Measurements from ENCODE around the gene NTM.

The NTM gene

DNA sequence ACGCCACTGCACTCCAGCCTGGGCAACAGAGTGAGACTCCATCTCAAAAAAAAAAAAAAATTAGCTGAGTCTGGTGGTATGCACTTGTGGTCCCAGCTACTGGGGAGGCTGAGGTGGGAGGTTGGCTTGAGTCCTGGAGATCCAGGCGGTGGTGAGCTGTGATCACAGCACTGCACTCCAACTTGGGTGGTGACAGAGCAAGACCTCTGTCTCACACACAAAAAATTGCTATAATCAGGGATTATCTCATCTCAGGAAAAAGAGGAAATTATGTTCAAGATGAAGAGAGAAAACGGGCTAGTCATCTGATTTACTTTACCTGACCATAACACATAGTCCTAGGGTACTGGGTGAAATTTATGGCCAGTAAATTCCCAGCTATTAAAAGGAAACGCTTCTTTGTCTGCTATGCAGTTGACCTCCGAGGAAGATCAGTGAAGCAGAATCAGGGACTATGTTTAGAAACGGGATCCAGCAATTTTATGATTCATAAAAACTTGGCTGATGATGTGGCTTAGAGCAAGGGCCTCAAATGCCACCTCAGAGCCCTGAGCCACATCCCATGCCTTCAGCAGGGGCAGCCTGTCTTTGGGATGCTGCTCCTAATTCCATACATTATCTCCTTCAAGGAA lies 386.2 kb downstream of the NTM start:
- DNase-seq, result no peak

DNA sequence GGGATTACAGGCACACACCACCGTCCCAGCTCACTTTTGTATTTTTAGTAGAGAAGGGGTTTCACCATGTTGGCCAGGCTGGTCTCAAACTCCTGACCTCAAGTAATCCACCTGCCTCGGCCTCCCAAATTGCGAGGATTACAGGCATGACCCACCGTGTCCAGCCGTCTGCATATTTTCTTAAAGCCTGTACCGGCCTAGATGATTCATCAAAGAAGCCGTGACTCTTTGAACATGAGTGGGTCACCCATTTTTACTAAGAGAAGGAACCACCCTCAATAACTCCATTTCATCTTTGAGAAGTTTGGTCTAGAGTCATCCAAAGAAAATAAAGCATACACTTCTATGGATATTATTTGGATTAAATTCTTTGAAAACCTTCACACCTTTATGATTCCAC lies 388.3 kb downstream of the NTM start:
- no peak for DNase-seq

- DNase-seq, result no peak
Observed at GRCh38 chr11:131759140-131759539, 388.7 kb downstream of the NTM start.

GRCh38 chr11:131760091-131761061 lies 390.0 kb downstream of the NTM start:
- DNase-seq, result no peak

GRCh38 chr11:131762346-131763110 lies 392.1 kb downstream of the NTM start:
- no peak for DNase-seq

GRCh38 chr11:131763193-131763890 lies 392.9 kb downstream of the NTM start:
- no peak for DNase-seq

- DNase-seq, result no peak
Observed at GRCh38 chr11:131764126-131764525, 393.7 kb downstream of the NTM start.

DNA sequence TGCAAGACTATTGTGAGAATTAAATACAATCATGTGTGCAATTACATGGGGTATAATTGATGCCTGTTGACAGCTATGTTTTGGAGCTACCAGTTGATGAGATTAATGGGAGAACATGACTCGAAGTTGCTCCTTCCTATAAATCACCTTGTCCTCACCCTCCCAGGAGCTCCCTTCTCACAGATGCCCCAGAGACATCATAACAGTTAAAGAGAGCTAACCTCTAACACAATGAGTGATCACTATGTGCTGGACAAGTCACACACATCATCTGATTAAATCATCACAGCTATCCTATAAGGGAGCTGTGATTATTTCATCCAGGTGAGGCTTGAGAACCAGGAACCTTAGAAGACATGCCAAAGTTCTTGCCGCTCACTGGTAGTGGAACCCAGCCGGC lies 394.2 kb downstream of the NTM start:
- DNase-seq, result no peak

GRCh38 chr11:131766637-131767036 lies 396.2 kb downstream of the NTM start:
- no peak for DNase-seq

GRCh38 chr11:131767421-131767820 lies 397.0 kb downstream of the NTM start:
- no peak for DNase-seq

DNA sequence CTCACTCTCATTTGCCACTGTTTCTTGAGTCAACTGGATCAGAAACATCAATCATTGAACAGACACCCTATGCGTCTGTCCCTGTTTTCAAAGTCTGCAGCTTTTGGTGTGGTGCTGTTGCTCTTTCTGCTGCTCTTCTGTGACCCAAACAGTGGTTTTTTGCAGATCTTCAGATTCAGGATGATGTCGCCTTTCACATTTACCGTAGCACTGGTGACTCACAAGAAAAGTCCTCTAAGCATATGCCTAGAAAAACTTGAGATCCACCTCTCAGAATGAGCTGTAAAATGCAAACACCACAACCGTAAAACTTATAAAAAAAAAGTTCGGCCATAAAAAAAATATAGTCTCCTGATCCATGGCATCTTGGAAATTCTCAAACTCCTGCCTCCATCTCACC lies 400.4 kb downstream of the NTM start:
- DNase-seq, result no peak

DNA sequence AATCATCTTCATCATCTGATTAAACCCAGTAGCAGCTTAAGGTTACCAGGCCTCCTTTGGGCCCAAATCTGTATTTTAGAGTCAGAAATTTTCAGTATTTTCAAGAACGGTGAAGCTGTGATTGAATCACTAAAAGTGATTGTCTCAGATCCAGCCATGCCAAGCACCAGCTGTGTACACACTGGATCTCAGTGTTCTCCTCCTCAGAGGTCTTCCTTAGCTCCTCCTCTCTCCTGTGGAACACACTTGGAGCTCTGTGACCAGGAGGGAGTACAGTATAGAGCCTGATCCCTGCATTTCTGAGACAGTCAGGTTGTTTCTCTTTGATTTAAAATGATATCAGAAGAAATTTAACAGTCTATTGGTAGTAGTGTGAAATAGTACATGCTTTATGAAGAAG lies 401.1 kb downstream of the NTM start:
- no peak for DNase-seq

GRCh38 chr11:131773626-131774025 lies 403.2 kb downstream of the NTM start:
- DNase-seq, result no peak

GRCh38 chr11:131776211-131776610 lies 405.8 kb downstream of the NTM start:
- DNase-seq, result no peak

GRCh38 chr11:131785801-131786200 lies 415.4 kb downstream of the NTM start:
- no peak for DNase-seq

DNA sequence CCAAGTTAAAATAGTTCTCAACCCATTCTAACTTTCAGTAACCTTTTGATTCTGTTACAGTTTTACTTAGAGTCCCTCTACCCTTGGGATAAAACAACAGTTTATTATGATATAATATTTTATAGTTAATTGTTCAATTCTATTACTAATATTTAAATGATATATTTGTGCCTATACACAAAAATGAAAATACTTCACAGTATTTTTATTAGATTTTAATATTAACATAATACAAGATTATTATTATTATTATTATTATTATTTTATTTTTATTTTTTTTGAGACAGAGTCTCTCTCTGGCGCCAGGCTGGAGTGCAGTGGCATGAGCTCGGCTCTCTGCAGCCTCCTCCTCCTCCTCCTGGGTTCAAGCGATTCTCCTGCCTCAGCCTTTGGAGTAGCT lies 416.7 kb downstream of the NTM start:
- DNase-seq, result no peak

GRCh38 chr11:131790586-131790985 lies 420.2 kb downstream of the NTM start:
- no peak for DNase-seq

GRCh38 chr11:131792243-131792642 lies 421.8 kb downstream of the NTM start:
- no peak for DNase-seq

DNA sequence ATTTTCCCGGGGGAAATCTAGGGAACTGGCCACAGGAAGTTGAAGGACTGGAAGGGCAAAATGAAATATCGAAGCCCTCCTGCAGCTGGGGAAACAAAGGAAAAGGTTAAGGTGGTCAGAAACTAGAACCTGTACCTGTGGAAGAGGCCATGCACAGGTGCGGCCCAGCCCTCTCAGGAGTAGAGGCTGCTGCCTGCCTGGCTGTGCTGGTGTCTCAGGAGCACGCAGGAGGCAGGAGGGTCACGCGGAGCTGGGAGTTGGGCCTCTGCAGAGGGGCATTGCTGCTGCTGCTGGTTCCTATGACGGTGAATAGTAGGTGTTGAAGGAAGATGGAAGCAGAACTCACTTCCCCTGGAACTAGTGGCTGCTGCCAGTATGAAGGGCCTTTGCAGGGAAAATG lies 425.7 kb downstream of the NTM start:
- no peak for DNase-seq

DNA sequence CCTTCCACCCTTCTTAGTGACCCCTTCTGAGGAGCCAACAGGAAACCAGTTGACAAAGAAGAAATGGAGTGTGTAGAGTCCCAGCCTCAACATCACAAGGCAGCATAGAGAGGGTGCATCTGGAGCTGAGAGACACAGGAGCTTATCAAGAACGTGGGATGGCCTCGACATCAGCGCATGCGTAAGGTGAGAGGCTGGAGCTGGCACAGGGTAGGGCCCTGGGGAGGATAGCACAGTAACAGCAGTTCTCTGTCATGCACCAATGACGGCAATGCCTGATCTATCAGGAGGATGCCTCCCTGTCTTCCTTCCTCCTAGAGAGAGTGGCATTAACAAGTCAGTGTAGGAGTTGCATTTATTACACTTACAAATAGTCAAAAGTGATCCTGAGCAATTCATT lies 426.1 kb downstream of the NTM start:
- DNase-seq, result no peak

DNA sequence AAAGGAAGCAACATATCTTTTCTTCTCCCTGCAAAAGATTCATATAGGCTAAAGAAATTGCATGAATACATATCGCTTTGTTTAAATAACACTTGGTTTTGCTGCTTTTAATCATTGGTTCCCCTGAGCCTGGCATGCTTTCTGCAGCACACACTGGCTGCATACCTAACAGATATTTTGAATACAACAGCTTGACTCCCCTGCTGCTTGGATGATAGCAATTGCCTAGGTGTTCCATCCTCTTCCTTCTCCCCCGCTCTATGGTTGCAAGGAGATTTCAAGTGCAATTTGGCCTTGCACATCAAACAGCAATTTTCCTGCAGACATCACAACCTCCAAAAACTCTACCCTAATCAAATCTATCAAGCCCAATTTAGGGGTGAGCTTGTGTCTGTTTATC lies 430.0 kb downstream of the NTM start:
- DNase-seq, result no peak

DNA sequence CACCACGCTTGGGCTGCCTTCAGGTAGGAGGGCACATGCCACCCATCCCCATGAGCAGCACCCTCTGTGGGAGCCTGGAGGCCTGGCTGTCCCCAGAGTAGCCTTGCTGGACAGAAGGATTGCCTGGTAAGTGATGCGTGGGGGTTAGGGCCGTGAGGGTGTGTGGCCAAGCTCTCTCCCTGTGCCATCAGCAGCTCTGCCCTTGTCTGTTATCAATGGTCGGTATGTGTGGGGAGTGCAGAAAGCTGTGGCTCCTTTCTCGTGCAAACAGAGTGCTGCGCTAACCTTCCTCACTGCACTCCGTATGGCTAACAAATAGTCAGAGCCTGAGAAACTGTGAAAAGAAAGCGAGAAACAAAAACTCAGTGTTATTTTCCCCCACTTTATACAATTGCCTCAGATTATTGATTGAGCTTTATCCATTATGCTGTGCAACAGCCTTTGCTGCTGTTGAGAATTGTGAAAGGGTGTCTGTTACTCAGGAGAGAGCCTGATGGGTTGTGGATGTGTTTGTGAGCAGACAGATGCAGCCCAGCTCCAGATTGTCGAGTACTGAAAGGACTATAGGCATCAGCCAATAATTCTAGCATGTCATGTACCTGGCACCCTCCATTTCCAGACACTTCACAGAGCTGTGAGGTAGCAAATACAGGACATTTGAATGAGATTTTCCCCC lies 432.2 kb downstream of the NTM start:
- no peak for DNase-seq

Measured in KG1 (cell line).